Activated T-helper 2 cell treated with anti-CD3 and anti-CD28 coated beads, Interferon-gamma antibody, Interleukin-2, Interleukin-4, amounts not matched to agents 10 μg/mL and 5 μg/mL and 100 μg/mL, durations not matched to agents 14 hours and 24 hours and 36 hours (primary cell): ENCODE results near the gene PEX14. TPM values are rescaled to one million over a fixed set of nuclear protein-coding genes. Genes with fewer than 3 reads are reported as not detected.
"Not testable (repeated sequence)": the region's sequence is repeated elsewhere in the genome, so short reads cannot be mapped to it uniquely, and the experiment has no call there.

ENCODE experiments used
- DNase-seq: peaks from one replicate; pipeline ENCODE4 v3.0.0; 2021; ENCODE audit warnings: low spot score
- H3K27ac Mint-ChIP-seq: one replicate; pipeline ENCODE4 v1.8.0; 2021; ENCODE audit warnings: mixed read lengths
- H3K27me3 Mint-ChIP-seq: one replicate; pipeline ENCODE4 v1.8.0; 2021; ENCODE audit warnings: low read depth, mixed read lengths
- H3K36me3 Mint-ChIP-seq: one replicate; pipeline ENCODE4 v1.8.0; 2021; ENCODE audit warnings: low read depth, mixed read lengths
- H3K4me1 Mint-ChIP-seq: one replicate; pipeline ENCODE4 v1.8.0; 2021; ENCODE audit warnings: low read depth, mixed read lengths
- H3K4me3 Mint-ChIP-seq: one replicate; pipeline ENCODE4 v1.8.0; 2021; ENCODE audit warnings: low read depth, mild to moderate bottlenecking, moderate library complexity, mixed read lengths
- H3K9me3 Mint-ChIP-seq: one replicate; pipeline ENCODE4 v1.8.0; 2021; ENCODE audit warnings: mixed read lengths
- intact Hi-C: fragments of 100-400 bp; cut with micrococcal nuclease; formaldehyde crosslinking; loops from one replicate; pipeline ENCODE4 v1.15.1; 2023
- total RNA-seq: library from RNA; stranded (reverse); gene quantifications from 2 replicates; pipeline ENCODE4 v1.2.3, GENCODE V29; 2022

Gene PEX14
- total RNA-seq, 1 donor from 2014 or later, result 23.1 TPM

GRCh38 chr1:10457875-10458274 is 16.9 kb upstream of the PEX14 start:
- peaks cover 33% of the 10 kb centered on the region for H3K36me3 Mint-ChIP-seq
- H3K27ac Mint-ChIP-seq, result no peak overlapping the region
- no peak overlapping the region for H3K4me3 Mint-ChIP-seq
- intact Hi-C loops, result no loop called here
- H3K9me3 Mint-ChIP-seq, result no peaks in the 10 kb centered on the region
- DNase-seq, result no peak
- H3K27me3 Mint-ChIP-seq, result no peaks in the 10 kb centered on the region
- H3K4me1 Mint-ChIP-seq, result peaks cover 4% of the 10 kb centered on the region

DNA sequence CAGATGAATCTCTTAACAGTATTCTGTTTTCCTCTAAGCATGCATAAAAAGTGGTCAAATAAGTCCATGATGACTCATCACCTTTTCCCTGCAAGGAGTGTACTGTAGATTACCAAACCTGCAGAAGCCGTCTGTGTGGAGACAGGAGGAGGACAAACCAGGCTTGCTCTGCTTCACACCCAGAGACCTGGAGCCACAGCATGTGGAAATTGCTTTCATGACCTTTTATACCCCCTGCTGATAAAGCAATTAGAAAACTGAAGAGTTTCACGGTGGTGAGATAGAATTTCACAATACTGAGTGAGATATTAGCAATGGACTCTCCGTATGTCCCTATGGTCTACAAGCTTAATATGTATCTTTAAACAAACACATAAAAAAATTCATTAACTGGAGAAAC is 15.6 kb upstream of the PEX14 start:
- Mint-ChIP-seq H3K9me3 (no peaks in the 10 kb centered on the region), H3K27me3 (no peaks in the 10 kb centered on the region), H3K4me1 (peaks cover 4% of the 10 kb centered on the region), H3K4me3 (no peak overlapping the region), H3K27ac (no peak overlapping the region), H3K36me3 (peaks cover 41% of the 10 kb centered on the region)
- no peak for DNase-seq
- intact Hi-C loops, result no loop called here

DNA sequence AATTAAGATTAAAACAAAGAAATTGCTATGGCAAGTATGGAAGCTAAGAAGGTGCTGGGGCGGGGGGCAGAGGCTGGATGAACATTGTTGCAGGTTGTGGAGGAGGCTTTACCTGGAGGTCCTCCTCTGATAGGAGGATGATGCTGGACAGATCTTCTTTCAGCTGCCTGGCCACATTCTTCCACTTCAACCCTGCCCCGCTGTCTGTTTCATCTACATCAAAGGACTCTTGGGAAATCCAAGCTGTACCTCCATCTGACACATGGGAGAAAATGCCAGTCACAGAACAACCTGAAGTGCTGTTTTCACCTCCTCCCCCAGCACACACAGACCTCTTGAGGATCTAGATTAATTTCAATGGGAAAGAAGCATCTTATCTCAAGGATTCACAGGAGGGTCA is 7.7 kb upstream of the PEX14 start:
- Mint-ChIP-seq H3K27ac (no peak overlapping the region), H3K4me3 (no peak overlapping the region), H3K4me1 (peaks cover 8% of the 10 kb centered on the region), H3K27me3 (no peaks in the 10 kb centered on the region), H3K36me3 (peaks cover 49% of the 10 kb centered on the region), H3K9me3 (no peaks in the 10 kb centered on the region)
- no peak for DNase-seq
- intact Hi-C loops, result no loop called here

- Mint-ChIP-seq H3K9me3 (no peaks in the 10 kb centered on the region), H3K36me3 (peaks cover 33% of the 10 kb centered on the region), H3K4me1 (peaks cover 22% of the 10 kb centered on the region), H3K27ac (no peak overlapping the region), H3K4me3 (no peak overlapping the region), H3K27me3 (no peaks in the 10 kb centered on the region)
- intact Hi-C loops, result no loop called here
- DNase-seq, result no peak
Measured at GRCh38 chr1:10470043-10470442, 4.7 kb upstream of the PEX14 start.

DNA sequence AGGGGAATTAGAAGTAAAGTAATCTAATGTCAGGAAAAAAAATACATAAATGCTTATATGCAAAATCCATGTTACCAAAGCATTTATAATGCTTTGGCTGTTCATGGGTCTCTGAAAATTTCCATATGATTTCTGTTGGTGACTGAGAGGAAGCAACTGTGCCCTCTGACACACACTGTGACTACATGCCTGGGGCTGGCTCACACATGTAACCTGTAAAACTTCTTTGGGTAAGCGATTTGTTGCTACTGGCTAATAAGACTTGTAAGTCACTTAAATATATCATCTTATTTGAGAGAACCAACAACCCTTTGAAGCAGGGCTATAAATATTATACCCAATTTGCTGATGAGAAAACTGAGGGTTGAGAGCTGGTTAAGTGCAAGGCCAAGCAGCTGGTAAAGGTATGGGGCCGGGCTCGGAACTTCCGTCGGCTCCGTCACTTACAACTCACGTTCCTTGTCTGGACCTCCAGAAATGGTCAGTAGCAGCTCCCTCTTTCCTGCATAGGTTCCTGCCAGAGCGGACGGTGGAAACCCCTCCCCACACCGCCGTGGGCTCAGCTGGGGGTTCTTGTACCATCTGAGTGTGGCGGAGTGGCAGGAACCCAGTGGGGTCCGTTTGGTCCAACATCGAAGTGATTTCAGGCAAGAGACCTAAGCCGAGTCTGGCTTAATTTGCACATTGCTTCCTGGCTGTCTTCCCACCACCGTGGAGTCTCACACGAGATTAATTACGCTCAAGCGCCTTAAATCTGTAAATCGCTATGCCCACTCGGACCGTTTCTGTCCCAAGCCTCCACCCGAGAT is 3.1 kb upstream of the PEX14 start:
- Mint-ChIP-seq H3K9me3 (no peaks in the 10 kb centered on the region), H3K4me1 (peaks cover 31% of the 10 kb centered on the region), H3K4me3 (peak overlapping the region; percentile 95), H3K36me3 (peaks cover 29% of the 10 kb centered on the region), H3K27me3 (no peaks in the 10 kb centered on the region), H3K27ac (peak overlapping the region; percentile 93)
- no peak for DNase-seq
- intact Hi-C loops, result loop anchor here (1.0 kb wide), 2 partner anchors 24 to 40 kb away; no protein-coding TSS in a partner anchor

- Mint-ChIP-seq H3K36me3 (peaks cover 22% of the 10 kb centered on the region), H3K4me3 (peak within 1 kb of the TSS; percentile 95), H3K27me3 (no peaks in the 10 kb centered on the region), H3K4me1 (peaks cover 33% of the 10 kb centered on the region), H3K27ac (peak within 1 kb of the TSS; percentile 93), H3K9me3 (no peaks in the 10 kb centered on the region)
- intact Hi-C loops, result loop anchor here (1.0 kb wide), 2 partner anchors 23 to 41 kb away; no protein-coding TSS in a partner anchor
- peak; percentile 90 for DNase-seq
Measured at GRCh38 chr1:10472220-10473144, 2.3 kb upstream of the PEX14 start, which contains the start of gene DFFA. TSS of gene DFFA (minus strand) at chr1:10472529. CDS start at chr1:10472458, 71 bp downstream.

GRCh38 chr1:10473145-10473765 is 1.5 kb upstream of the PEX14 start:
- intact Hi-C loops, result no loop called here
- Mint-ChIP-seq H3K27ac (peak overlapping the region; percentile 93), H3K4me1 (peaks cover 30% of the 10 kb centered on the region), H3K27me3 (no peaks in the 10 kb centered on the region), H3K36me3 (peaks cover 16% of the 10 kb centered on the region), H3K9me3 (no peaks in the 10 kb centered on the region), H3K4me3 (peak overlapping the region; percentile 33)
- DNase-seq, result no peak

DNA sequence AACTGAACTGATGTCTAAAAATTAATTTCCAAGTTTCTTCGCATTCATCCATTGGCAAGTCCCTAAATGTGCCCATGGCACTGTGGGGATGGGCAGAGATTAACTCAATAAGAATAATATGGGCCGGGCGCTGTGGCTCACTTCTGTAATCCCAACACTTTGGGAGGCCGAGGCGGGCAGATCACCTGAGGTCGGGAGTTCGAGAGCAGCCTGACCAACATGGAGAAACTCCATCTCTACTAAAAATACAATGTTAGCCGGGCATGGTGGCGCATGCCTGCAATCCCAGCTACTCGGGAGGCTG is 489 bp upstream of the PEX14 start:
- not testable (repeated sequence) for H3K27me3 Mint-ChIP-seq, H3K36me3 Mint-ChIP-seq, H3K9me3 Mint-ChIP-seq, DNase-seq
- intact Hi-C loops, result loop anchor here (2.0 kb wide), 1 partner anchor 75 kb away; the partner anchor contains the start of gene PGD
- H3K4me1 Mint-ChIP-seq, result peaks cover 30% of the 10 kb centered on the region
- peak overlapping the region; percentile 90 for H3K4me3 Mint-ChIP-seq
- peak overlapping the region; percentile 86 for H3K27ac Mint-ChIP-seq

DNA sequence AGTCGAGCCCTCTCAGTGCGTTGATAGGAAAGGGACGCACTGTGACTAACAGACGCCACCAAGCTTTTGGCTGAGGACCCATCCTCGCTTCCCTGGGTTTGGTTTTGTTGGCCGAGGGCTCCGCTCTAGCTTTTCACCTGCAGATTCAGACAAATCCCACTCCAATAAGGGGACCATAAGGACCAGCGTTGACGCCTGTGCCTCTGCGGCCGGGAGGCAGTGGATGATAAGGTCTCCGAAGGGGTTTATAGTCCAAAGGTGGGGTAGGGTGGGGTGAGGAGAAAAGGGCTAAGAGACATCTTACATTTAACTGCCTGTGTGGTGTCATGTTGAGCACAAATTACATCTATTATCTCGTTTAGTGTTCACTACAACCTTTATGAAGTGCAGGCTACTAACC is 760 bp downstream of the PEX14 start:
- peaks cover 30% of the 10 kb centered on the region for H3K4me1 Mint-ChIP-seq
- H3K36me3 Mint-ChIP-seq, result peaks cover 9% of the 10 kb centered on the region
- H3K27ac Mint-ChIP-seq, result peak overlapping the region; percentile 84
- DNase-seq, result no peak
- H3K4me3 Mint-ChIP-seq, result peak overlapping the region; percentile 90
- intact Hi-C loops, result loop anchor here (2.0 kb wide), 1 partner anchor 77 kb away; the partner anchor contains the start of gene PGD
- H3K27me3 Mint-ChIP-seq, result no peaks in the 10 kb centered on the region
- no peaks in the 10 kb centered on the region for H3K9me3 Mint-ChIP-seq

- no peaks in the 10 kb centered on the region for H3K9me3 Mint-ChIP-seq
- no peak overlapping the region for H3K4me3 Mint-ChIP-seq
- peaks cover 5% of the 10 kb centered on the region for H3K36me3 Mint-ChIP-seq
- peaks cover 14% of the 10 kb centered on the region for H3K4me1 Mint-ChIP-seq
- no peaks in the 10 kb centered on the region for H3K27me3 Mint-ChIP-seq
- intact Hi-C loops, result no loop called here
- H3K27ac Mint-ChIP-seq, result no peak overlapping the region
- no peak for DNase-seq
Measured at GRCh38 chr1:10479296-10479695, 4.5 kb downstream of the PEX14 start.

GRCh38 chr1:10480614-10481013 is 5.9 kb downstream of the PEX14 start:
- Mint-ChIP-seq H3K4me3 (no peak overlapping the region), H3K27me3 (no peaks in the 10 kb centered on the region), H3K9me3 (no peaks in the 10 kb centered on the region), H3K4me1 (peaks cover 11% of the 10 kb centered on the region), H3K27ac (no peak overlapping the region), H3K36me3 (peaks cover 7% of the 10 kb centered on the region)
- intact Hi-C loops, result no loop called here
- no peak for DNase-seq

DNA sequence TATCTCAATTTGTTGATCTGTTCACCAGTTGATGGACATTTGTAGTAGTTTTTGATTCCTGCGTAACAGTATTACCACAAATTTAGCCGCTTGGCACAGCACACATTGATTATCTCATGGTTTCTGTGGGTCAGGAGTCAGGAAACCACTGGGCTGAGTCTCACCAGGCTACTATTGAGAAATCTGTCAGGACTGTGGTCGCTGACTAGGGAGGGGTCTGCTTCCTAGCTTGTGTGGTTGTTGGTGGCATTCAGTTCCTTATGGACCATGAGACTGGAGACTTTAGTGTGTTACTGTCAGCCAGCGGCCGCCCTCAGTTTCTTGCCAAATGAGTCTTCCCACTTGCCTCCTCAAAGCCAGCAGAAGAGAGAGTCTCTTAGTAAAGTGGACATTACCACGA is 9.8 kb downstream of the PEX14 start:
- no peaks in the 10 kb centered on the region for H3K27me3 Mint-ChIP-seq
- DNase-seq, result no peak
- no peak overlapping the region for H3K27ac Mint-ChIP-seq
- H3K4me1 Mint-ChIP-seq, result peaks cover 5% of the 10 kb centered on the region
- peaks cover 12% of the 10 kb centered on the region for H3K36me3 Mint-ChIP-seq
- H3K4me3 Mint-ChIP-seq, result no peak overlapping the region
- H3K9me3 Mint-ChIP-seq, result no peaks in the 10 kb centered on the region
- intact Hi-C loops, result no loop called here
